Activated CD8-positive, alpha-beta T cell treated with anti-CD3 and anti-CD28 coated beads for 36 hours (primary cell): ENCODE results near the gene HSP90AB1. TPM values are rescaled to one million over a fixed set of nuclear protein-coding genes. Genes with fewer than 3 reads are reported as not detected.

ENCODE experiments used
- ATAC-seq: fragments of 200-7000 bp; cut with Tn5 transposase; one replicate; pipeline ENCODE4 v1.10.0; 2021; ENCODE audit warnings: mild to moderate bottlenecking, moderate library complexity
- CTCF ChIA-PET: fragments of 350-600 bp; sonication (Branson Sonifier 250); formaldehyde crosslinking; loops from one replicate; lab custom pipeline; 2021; ENCODE audit warnings: antibody characterized with exemption; lab: Charles Lee
- POLR2A ChIA-PET: fragments of 350-600 bp; sonication (Branson Sonifier 250); formaldehyde crosslinking; loops from one replicate; lab custom pipeline; 2021; ENCODE audit warnings: antibody characterized with exemption; lab: Charles Lee
- DNase-seq: peaks from one replicate; pipeline ENCODE4 v3.0.0-alpha.2; 2020
- H3K27ac Mint-ChIP-seq: one replicate; pipeline ENCODE4 v1.8.0; 2021; ENCODE audit warnings: mild to moderate bottlenecking, mixed read lengths
- H3K27me3 Mint-ChIP-seq: one replicate; pipeline ENCODE4 v1.8.0; 2021; ENCODE audit warnings: mixed read lengths
- H3K36me3 Mint-ChIP-seq: one replicate; pipeline ENCODE4 v1.8.0; 2021; ENCODE audit warnings: low read depth, mixed read lengths
- H3K4me1 Mint-ChIP-seq: one replicate; pipeline ENCODE4 v1.8.0; 2021; ENCODE audit warnings: low read depth, mixed read lengths
- H3K4me3 Mint-ChIP-seq: one replicate; pipeline ENCODE4 v1.8.0; 2021; ENCODE audit warnings: mild to moderate bottlenecking, moderate library complexity, mixed read lengths
- H3K9me3 Mint-ChIP-seq: one replicate; pipeline ENCODE4 v1.8.0; 2021; ENCODE audit warnings: mixed read lengths
- intact Hi-C: fragments of 100-400 bp; cut with micrococcal nuclease; formaldehyde crosslinking; loops from one replicate; pipeline ENCODE4 v1.10.0; 2022
- total RNA-seq, 2 experiments: library from RNA; stranded (reverse); gene quantifications; one replicate each; pipeline ENCODE4 v1.2.3, GENCODE V29; 2021
- TF ChIP-seq, protein P1 (sequence below): fragments of 200-600 bp; IDR thresholded peaks from one replicate; pipeline ENCODE4 v1.8.0; 2022; ENCODE audit warnings: antibody characterized with exemption, mild to moderate bottlenecking

HSP90AB1 gene
- total RNA-seq, 2 experiments from 2014 or later, result 2,124 to 2,130 TPM

DNA sequence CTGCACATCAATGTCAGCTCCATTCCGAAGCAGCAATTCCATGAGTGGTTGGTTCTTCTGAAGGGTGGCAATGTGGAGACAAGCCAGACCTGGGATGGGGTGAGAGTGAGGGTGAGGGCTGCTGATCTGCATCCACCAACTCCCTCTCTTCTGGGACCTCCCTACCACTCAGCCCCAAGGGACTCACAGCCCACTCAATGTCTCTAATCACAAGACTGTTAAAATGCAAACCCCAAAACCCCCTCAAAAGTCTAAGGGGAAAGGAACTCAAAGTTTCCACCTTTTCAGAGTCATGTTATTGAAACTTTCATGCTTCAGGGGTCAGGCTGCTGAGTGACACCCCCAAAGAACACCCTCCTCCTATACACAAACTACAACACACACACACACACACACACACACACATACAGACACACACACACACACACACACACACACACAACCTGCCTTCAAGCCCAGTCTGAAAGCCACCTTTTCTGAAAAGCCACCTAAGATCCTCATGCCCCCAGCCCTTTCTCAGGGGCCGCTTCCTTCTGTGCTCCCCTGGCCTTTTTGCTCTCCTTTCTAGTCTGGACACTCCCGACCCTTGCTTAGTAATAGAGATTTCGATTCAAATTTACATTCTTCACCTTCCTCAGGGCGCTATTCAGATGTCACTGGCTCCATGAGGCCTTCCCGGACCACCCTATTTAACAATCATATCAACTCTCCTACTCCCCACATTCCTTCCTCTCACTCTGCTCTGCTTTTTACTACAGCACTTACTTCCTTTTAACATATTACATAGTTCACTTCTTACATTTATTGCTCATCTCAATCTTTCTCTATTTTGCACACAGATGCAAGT is 13.8 kb downstream of the HSP90AB1 start:
- CTCF ChIA-PET, result interaction anchor here (1.4 kb wide), 1 partner anchor 44 kb away, joined by 5 read pairs; no protein-coding TSS in a partner anchor
- no peak for ATAC-seq
- no peak overlapping the region for H3K4me3 Mint-ChIP-seq
- POLR2A ChIA-PET, result interaction anchor here (17.2 kb wide), 1 partner anchor 15 kb away, joined by 486 read pairs; the partner anchor contains the start of gene HSP90AB1
- peaks cover 42% of the 10 kb centered on the region for H3K36me3 Mint-ChIP-seq
- no peaks in the 10 kb centered on the region for H3K9me3 Mint-ChIP-seq
- no peaks in the 10 kb centered on the region for H3K27me3 Mint-ChIP-seq
- no peak for DNase-seq
- TF ChIP-seq, protein P1, sequence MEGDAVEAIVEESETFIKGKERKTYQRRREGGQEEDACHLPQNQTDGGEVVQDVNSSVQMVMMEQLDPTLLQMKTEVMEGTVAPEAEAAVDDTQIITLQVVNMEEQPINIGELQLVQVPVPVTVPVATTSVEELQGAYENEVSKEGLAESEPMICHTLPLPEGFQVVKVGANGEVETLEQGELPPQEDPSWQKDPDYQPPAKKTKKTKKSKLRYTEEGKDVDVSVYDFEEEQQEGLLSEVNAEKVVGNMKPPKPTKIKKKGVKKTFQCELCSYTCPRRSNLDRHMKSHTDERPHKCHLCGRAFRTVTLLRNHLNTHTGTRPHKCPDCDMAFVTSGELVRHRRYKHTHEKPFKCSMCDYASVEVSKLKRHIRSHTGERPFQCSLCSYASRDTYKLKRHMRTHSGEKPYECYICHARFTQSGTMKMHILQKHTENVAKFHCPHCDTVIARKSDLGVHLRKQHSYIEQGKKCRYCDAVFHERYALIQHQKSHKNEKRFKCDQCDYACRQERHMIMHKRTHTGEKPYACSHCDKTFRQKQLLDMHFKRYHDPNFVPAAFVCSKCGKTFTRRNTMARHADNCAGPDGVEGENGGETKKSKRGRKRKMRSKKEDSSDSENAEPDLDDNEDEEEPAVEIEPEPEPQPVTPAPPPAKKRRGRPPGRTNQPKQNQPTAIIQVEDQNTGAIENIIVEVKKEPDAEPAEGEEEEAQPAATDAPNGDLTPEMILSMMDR, result no peak
- peak overlapping the region; percentile 66 for H3K27ac Mint-ChIP-seq
- peaks cover 52% of the 10 kb centered on the region for H3K4me1 Mint-ChIP-seq
- intact Hi-C loops, result no loop called here

DNA sequence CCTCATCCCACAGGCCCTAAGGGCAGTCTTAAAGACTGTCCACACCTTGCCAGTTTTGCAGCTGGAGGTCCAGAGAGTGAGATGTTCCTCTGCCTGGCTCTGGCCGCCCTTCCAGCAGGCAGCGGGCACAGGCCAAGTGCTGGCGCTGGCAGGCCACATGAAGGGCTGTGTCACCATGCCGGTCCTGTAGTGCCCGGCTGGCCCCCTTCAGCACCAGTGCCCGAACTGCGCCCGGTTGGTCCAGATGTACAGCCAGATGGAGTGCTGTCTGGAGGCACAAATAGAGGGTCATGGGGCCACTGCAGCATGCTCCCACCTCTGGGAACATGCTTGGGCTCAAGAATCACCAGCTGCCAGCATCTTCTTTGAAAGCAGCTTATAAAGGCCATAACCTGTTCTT is 14.7 kb downstream of the HSP90AB1 start:
- TF ChIP-seq, protein P1, result no peak
- intact Hi-C loops, result no loop called here
- Mint-ChIP-seq H3K4me1 (peaks cover 49% of the 10 kb centered on the region), H3K27ac (no peak overlapping the region), H3K27me3 (no peaks in the 10 kb centered on the region), H3K9me3 (no peaks in the 10 kb centered on the region), H3K4me3 (no peak overlapping the region), H3K36me3 (peaks cover 41% of the 10 kb centered on the region)
- ATAC-seq (no peak), DNase-seq (no peak)
- ChIA-PET POLR2A (interaction anchor here (0.9 to 17.2 kb wide), 5 partner anchors 8 to 47 kb away, joined by 3 to 486 read pairs (median 11); partner anchors contain the start of gene HSP90AB1), CTCF (interaction anchor here (0.9 to 1.5 kb wide), 8 partner anchors 8 to 161 kb away, joined by 3 to 6 read pairs (median 4); partner anchors contain the start of gene AARS2)

DNA sequence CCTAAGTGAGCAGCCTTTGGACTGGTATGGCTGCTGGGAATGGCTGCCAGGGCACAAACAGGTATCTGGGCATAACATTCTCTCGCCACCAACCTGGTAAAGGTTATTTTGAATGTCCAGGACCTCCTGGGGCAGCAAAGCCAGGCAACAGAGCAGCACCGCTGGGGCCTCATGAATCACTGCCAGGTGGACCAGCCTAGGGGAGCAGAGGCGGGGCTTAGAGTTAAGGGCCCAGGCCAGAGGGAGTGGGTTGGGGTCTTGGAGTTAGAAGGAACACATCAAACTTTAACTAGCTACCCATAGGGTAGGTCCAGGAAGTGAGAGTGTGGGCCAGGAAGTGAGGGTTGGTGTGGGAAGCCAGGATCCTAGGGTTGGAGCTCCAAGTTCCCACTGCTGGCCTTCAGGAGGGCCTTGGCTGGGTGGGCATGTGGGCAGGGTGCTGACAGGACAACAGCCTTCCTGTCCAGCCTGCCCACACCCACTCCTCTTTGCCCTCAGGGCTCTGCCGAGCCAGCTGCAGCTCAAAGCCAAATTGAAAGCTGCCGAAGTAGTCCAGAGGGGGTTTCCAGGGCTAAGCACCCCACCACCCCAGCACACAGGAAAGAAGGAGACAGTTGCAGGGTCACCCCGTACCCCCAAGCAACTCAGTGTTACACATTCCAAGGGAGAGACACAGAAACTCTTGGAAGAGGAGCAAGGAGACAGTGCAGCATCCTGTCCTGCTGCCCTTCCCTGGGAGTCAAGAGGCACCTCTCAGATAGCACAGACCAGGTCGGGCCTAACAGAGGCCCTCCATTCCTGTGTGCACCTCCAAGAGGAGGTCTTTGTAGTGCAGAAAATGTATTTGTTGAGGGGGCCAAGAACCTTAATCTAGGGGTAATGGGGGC is 15.8 kb downstream of the HSP90AB1 start:
- TF ChIP-seq, protein P1, result no peak
- Mint-ChIP-seq H3K4me1 (peaks cover 54% of the 10 kb centered on the region), H3K27ac (peak overlapping the region; percentile 95), H3K4me3 (peak overlapping the region; percentile 95), H3K36me3 (peaks cover 40% of the 10 kb centered on the region), H3K27me3 (no peaks in the 10 kb centered on the region), H3K9me3 (no peaks in the 10 kb centered on the region)
- CTCF ChIA-PET, result interaction anchor here (0.9 to 1.5 kb wide), 8 partner anchors 8 to 163 kb away, joined by 3 to 6 read pairs (median 4); no protein-coding TSS in a partner anchor
- no peak for DNase-seq
- ATAC-seq, result peak; percentile 0
- intact Hi-C loops, result no loop called here
- POLR2A ChIA-PET, result interaction anchor here (0.6 to 17.2 kb wide), 7 partner anchors 8 to 50 kb away, joined by 3 to 486 read pairs (median 4); partner anchors contain the start of gene HSP90AB1

DNA sequence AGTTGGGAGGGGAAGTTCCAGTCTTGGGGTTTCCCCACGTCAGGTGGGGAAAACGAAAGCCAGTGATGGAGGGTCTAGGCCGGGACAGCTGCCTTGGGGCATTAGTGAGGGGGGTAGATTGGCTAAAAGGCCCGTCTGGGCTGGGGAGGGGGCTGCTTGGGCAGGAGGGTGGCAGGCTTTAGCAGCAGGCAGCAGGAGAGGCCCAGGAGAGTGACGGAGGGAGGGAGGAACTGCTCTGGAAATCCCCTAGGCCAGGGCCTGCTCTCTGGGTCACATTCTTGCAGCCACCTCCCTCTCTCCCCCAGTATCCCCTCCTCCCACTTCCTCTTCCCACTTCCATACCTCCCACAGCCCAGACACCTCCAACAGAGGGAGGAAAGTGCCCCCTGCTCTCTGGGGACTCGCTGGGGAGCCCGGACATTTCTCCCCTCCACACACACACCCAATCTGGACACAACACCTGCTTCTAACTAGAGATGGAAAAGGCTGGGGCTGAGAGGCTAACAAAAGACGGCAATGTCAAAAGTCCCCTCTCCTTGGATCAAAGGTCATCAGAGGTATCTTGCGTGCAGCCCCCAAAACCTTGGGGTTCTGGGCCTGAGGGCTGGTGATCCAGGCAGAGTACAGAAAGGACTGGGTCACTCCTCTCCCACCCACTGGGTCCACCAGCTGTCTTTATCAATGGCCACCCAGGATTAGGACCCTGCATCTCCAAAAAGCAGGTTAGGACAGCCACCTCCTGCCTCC is 16.6 kb downstream of the HSP90AB1 start:
- TF ChIP-seq, protein P1, result no peak
- H3K36me3 Mint-ChIP-seq, result peaks cover 36% of the 10 kb centered on the region
- H3K27me3 Mint-ChIP-seq, result no peaks in the 10 kb centered on the region
- DNase-seq (peak; percentile 48), ATAC-seq (peak; percentile 17)
- ChIA-PET CTCF (interaction anchor here (0.9 to 2.0 kb wide), 6 partner anchors 9 to 91 kb away, joined by 3 to 10 read pairs (median 5); partner anchors contain the start of genes HSP90AB1 and SLC29A1), POLR2A (interaction anchor here (0.6 to 17.2 kb wide), 10 partner anchors 8 to 124 kb away, joined by 3 to 486 read pairs (median 4); partner anchors contain the start of genes CDC5L and HSP90AB1)
- H3K9me3 Mint-ChIP-seq, result no peaks in the 10 kb centered on the region
- H3K4me1 Mint-ChIP-seq, result peaks cover 48% of the 10 kb centered on the region
- peak overlapping the region; percentile 95 for H3K4me3 Mint-ChIP-seq
- peak overlapping the region; percentile 95 for H3K27ac Mint-ChIP-seq
- intact Hi-C loops, result no loop called here
